Measurements from ENCODE around the gene OR51B2. TPM values are rescaled to one million over a fixed set of nuclear protein-coding genes. Genes with fewer than 3 reads are reported as not detected.
"Not testable (repeated sequence)": the region's sequence is repeated elsewhere in the genome, so short reads cannot be mapped to it uniquely, and the experiment has no call there.

OR51B2 gene
- total RNA-seq, 4 donors from 2014 or later = not detected

DNA sequence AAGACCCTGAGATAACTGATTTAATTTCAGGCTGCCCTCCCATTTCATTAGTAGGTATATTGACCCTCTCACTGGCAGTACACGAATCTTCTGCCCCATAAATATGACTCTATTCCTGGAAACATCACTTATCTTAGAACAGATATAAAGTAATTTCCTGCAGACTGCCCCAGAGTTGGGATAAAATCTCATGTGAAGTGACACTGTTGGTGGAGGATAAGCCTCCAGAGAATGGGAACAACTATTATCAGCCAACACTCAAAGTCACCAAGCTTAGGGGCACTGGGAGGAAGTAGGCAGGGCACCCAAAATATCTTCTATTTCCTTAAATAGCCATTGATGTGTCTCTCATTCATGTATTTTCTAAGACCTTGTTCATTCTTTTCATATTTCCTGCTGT, 11.1 kb upstream of the OR51B2 start:
- H3K4me3 ChIP-seq (ENCODE audit: low read depth, poor library complexity, severe bottlenecking) = no peak overlapping the region
- 43 to 62% methylated on average over 1 of the region's 1 CpG for WGBS, 2 donors
- TF ChIP-seq, protein P1, sequence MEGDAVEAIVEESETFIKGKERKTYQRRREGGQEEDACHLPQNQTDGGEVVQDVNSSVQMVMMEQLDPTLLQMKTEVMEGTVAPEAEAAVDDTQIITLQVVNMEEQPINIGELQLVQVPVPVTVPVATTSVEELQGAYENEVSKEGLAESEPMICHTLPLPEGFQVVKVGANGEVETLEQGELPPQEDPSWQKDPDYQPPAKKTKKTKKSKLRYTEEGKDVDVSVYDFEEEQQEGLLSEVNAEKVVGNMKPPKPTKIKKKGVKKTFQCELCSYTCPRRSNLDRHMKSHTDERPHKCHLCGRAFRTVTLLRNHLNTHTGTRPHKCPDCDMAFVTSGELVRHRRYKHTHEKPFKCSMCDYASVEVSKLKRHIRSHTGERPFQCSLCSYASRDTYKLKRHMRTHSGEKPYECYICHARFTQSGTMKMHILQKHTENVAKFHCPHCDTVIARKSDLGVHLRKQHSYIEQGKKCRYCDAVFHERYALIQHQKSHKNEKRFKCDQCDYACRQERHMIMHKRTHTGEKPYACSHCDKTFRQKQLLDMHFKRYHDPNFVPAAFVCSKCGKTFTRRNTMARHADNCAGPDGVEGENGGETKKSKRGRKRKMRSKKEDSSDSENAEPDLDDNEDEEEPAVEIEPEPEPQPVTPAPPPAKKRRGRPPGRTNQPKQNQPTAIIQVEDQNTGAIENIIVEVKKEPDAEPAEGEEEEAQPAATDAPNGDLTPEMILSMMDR (IDR thresholded peaks at IDR 0.05) = no peak
- no peak for TF ChIP-seq POLR2A (IDR thresholded peaks at IDR 0.05)
- intact Hi-C loops (cut with DNase I; ENCODE audit: low total_unique reads) = no loop called here
- DNase-seq (ENCODE audit: low spot score in 2 of 2) = no peak

DNA sequence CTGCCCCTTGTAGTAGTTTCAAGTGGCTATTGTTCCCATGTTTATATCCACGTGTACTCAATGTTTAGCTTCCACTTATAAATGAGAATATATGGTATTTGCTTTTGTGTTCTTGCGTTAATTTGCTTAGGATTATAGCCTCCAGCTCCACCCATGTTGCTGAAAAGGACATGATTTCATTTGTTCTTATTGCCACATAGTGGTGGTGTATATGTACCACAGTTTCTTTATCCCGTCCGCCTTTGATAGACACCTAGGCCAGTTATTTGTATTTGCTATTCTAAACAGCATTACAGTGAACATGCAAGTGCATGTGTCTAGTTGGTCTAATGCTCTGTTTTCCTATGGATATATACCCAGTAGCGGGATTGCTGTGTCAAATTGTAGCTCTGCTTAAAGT, 6.8 kb downstream of the OR51B2 start:
- intact Hi-C loops (cut with DNase I; ENCODE audit: low total_unique reads) = no loop called here
- no peak for DNase-seq (ENCODE audit: low spot score in 2 of 2)
- H3K4me3 ChIP-seq (ENCODE audit: low read depth, poor library complexity, severe bottlenecking) = no peak overlapping the region
- TF ChIP-seq POLR2A (IDR thresholded peaks at IDR 0.05) = no peak
- TF ChIP-seq, protein P1 (IDR thresholded peaks at IDR 0.05) = no peak
- WGBS, 2 donors = 58 to 85% methylated on average over 5 of the region's 5 CpGs

DNA sequence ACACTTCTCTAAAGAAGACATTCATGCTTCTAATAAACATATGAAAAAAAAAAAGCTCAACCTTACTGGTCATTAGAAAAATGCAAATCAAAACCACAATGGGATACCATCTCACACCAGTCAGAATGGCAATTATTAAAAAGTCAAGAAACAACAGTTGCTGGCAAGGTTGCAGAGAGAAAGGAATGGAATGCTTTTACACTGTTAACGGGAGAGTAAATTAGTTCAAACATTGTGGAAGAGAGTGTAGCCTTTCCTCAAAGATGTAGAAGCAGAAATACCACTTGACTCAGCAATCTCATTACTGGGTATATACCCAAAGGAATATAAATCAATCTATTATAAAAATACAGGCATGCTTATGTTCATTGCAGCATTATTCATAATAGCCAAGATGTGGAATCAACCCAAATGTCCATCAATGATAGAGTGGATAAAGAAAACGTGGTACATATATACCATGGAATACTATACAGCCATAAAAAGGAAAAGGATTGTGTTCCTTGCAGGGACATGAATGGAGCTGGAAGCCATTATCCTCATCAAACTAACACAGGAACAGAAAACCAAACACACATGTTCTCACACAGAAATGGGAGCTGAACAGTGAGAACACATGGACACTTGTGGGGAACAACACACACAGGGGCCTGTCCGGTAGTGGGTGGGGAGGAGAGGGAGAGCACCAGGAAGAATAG, 10.6 kb downstream of the OR51B2 start:
- DNase-seq (ENCODE audit: low spot score in 2 of 2); H3K4me3 ChIP-seq (ENCODE audit: low read depth, poor library complexity, severe bottlenecking); intact Hi-C loops (cut with DNase I; ENCODE audit: low total_unique reads): not testable (repeated sequence)
- WGBS, 2 donors = 72 to 81% methylated on average over 3 of the region's 3 CpGs

DNA sequence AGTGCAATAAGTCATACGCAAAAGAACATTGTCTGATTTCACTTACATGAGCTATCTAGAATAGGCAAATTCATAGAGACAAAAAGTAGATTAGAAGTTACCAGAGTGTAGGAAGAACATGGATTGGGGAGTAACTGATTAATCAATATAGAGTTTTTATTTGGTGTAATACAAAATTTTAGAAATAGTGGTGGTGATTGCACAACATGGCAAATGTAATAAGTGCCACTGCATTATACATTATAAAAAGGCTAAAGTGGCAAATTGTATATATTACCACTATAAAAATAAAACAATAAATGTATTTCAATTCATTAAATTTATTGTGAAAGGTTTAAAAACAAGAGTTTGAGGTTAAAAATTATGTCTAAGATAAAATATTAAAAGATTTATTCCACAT, 13.7 kb downstream of the OR51B2 start:
- intact Hi-C loops (cut with DNase I; ENCODE audit: low total_unique reads) = no loop called here
- WGBS, 2 donors = 97 to 98% methylated on average over 1 of the region's 1 CpG
- H3K4me3 ChIP-seq (ENCODE audit: low read depth, poor library complexity, severe bottlenecking) = no peak overlapping the region
- DNase-seq (ENCODE audit: low spot score in 2 of 2) = no peak
- no peak for TF ChIP-seq POLR2A (IDR thresholded peaks at IDR 0.05)
- TF ChIP-seq, protein P1 (IDR thresholded peaks at IDR 0.05) = no peak

DNA sequence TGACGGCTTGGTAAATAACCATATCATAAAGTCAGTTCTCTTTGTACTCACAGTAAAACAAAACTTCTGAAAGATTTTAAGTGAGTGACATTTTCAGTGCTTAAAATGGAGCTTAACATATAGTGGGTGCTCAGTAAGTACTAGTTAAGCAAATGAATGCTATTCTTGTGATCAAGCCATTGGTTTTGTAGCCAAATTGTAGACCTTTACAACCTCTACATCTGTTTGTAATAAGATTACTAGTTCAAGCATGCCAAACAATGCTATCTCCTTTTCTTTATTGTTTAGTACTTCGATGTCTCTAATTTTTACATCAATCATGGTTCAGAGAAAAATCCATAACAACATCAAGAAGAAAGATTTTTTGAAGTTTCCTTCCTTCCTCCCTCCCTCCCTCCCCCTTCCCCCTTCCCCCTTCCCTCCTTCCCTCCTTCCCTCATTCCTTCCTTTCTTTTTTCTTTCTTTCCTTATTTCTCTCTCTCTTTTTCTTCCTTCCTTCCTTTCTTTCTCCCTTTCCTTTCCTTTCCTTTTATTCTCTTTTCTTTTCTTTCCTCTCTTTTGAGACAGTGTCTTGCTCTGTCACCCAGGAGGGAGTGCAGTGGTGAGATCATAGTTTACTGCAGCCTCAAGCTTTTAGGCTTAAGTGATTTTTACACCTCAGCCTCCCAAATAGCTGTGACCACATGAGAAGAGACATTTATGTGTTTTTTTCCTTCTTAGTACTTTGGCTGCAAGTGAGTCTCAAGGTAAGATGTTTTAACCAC, 16.7 kb downstream of the OR51B2 start:
- TF ChIP-seq, protein P1 (IDR thresholded peaks at IDR 0.05) = no peak
- TF ChIP-seq POLR2A (IDR thresholded peaks at IDR 0.05) = no peak
- 64 to 79% methylated on average over 2 of the region's 2 CpGs for WGBS, 2 donors
- intact Hi-C loops (cut with DNase I; ENCODE audit: low total_unique reads) = no loop called here
- DNase-seq (ENCODE audit: low spot score in 2 of 2) = no peak
- H3K4me3 ChIP-seq (ENCODE audit: low read depth, poor library complexity, severe bottlenecking) = no peak overlapping the region

DNA sequence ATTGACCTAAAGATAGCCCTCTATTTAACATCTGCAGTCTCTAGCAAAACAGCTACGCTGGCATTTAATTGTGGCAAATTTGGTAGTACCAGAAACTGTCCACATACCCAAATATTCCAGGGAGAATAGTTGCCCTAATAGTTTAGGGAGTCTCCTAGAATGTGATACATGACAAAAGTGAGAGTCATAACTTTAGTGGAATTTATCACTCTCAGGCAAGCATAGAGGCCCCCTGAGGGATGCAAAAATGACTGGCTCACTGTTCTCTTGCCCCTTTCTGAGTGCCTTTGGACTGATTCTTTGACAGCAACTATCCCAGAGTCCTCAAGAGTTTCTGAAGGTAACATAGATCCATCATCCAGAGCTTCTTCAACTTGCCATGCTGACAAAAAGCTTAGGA, 20.1 kb downstream of the OR51B2 start:
- no peak for DNase-seq (ENCODE audit: low spot score in 2 of 2)
- intact Hi-C loops (cut with DNase I; ENCODE audit: low total_unique reads) = no loop called here
- no peak for TF ChIP-seq POLR2A (IDR thresholded peaks at IDR 0.05)
- TF ChIP-seq, protein P1 (IDR thresholded peaks at IDR 0.05) = no peak
- no peak overlapping the region for H3K4me3 ChIP-seq (ENCODE audit: low read depth, poor library complexity, severe bottlenecking)
- 91 to 94% methylated on average over 1 of the region's 1 CpG for WGBS, 2 donors
